GM19238 (cell line): Measurements from ENCODE around the gene DHX36.

ENCODE experiments used
- DNase-seq: peaks from one replicate; pipeline ENCODE4 v3.0.0; 2011; ENCODE audit warnings: low spot score; ENCODE audit not compliant: insufficient read length

DHX36 gene, protein sequence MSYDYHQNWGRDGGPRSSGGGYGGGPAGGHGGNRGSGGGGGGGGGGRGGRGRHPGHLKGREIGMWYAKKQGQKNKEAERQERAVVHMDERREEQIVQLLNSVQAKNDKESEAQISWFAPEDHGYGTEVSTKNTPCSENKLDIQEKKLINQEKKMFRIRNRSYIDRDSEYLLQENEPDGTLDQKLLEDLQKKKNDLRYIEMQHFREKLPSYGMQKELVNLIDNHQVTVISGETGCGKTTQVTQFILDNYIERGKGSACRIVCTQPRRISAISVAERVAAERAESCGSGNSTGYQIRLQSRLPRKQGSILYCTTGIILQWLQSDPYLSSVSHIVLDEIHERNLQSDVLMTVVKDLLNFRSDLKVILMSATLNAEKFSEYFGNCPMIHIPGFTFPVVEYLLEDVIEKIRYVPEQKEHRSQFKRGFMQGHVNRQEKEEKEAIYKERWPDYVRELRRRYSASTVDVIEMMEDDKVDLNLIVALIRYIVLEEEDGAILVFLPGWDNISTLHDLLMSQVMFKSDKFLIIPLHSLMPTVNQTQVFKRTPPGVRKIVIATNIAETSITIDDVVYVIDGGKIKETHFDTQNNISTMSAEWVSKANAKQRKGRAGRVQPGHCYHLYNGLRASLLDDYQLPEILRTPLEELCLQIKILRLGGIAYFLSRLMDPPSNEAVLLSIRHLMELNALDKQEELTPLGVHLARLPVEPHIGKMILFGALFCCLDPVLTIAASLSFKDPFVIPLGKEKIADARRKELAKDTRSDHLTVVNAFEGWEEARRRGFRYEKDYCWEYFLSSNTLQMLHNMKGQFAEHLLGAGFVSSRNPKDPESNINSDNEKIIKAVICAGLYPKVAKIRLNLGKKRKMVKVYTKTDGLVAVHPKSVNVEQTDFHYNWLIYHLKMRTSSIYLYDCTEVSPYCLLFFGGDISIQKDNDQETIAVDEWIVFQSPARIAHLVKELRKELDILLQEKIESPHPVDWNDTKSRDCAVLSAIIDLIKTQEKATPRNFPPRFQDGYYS

GRCh38 chr3:154323891-154324738 is at the start of gene DHX36:
Gene DHX36, minus strand, starts transcription at chr3:154324487. Its CDS starts 71 bp downstream, at chr3:154324416.
- DNase-seq = peak; percentile 54

GRCh38 chr3:154367221-154367620 is 42.9 kb upstream of the DHX36 start:
- no peak for DNase-seq

- no peak for DNase-seq
These were observed 40.6 kb upstream of the DHX36 start for GRCh38 chr3:154364849-154365248.

DNA sequence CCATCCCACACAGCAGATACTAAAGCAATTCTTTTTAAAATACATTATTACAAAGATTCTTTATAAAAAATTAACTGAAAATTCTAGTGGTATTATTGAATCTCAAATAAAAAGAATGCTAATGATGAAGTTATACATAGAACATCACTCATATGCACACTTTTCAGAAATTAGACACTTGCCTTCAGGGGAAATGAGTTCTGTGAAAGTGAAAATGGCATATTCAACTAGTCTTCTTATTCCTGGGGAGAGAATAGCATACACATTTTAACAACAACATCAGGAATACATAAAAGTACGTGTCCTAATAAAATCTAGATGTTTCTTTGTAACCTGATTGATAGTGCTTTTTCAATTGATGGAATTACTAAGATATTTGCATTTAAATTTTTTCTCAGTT is 36.8 kb upstream of the DHX36 start:
- DNase-seq = no peak

GRCh38 chr3:154356009-154356408 is 31.7 kb upstream of the DHX36 start:
- no peak for DNase-seq

DNA sequence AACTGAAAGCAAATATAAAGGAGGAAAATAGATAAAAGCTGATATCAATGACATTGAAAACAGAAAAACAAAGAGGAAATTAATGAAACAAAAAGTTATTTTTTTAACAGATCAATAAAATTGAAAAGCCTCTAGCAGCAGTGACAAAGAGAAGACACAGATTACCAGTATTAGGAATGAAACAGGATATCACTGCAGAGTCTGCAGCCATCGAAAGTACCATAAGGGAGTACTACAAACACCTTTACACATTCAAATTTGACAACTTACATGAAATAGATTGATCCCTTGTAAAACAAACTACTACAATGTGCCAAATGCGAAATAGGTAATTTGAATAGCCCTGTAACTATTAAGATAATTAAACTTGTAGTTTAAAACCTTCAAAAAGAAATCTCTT is 24.9 kb upstream of the DHX36 start:
- no peak for DNase-seq

DNA sequence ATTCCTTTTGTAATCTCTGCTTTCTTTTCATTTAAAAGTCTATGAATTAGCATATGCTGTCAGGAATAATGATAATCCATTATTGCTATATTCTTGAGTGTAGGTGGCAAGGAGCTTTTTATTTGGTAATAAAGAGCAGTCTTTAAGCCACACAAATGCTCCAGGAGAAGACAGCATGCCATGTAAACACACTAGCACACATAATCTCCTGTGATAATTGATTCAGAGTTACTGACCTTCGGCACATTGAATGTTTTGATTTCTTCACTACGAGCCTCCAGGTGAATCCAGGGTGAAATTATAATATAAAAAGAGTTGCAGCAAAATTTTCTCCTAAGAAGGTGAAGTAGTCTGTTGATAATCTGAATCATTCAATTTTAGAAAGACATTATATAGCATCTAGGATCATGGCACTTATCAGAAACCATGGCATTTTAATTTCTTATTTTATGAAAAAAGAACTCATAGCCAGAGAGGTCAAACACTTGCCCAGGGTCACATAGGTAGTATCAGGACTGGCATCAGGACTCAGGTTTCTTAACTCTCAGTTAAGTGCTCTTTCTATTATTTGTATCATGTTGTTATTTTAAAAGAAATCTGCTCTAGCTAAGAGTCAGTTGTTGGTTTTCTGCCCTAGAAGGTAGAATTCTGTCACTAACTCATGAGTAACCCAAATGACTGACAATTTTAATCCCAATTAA is 21.3 kb upstream of the DHX36 start:
- no peak for DNase-seq

GRCh38 chr3:154338570-154338969 is 14.3 kb upstream of the DHX36 start:
- DNase-seq = no peak

DNA sequence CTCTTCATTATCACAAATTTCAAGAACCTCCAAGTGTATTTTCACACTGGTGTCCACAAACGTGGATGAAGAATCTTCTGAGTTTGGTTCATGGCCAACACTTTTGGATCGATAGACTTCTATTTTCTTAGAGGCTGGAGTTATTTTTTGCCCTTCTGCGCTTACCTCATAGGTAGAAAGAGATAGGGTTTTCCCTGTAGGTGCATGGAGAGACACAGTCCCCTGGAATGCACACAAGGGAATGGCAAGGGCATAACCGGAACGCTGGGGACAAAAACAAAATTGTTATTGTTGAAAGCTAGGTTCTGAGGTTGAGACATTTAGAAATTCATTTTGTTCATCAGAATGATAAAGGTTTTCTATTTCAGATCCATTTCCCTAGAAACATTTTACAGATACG is 13.7 kb upstream of the DHX36 start:
- DNase-seq = no peak

GRCh38 chr3:154334973-154335420 is 10.7 kb upstream of the DHX36 start:
- DNase-seq = no peak

DNA sequence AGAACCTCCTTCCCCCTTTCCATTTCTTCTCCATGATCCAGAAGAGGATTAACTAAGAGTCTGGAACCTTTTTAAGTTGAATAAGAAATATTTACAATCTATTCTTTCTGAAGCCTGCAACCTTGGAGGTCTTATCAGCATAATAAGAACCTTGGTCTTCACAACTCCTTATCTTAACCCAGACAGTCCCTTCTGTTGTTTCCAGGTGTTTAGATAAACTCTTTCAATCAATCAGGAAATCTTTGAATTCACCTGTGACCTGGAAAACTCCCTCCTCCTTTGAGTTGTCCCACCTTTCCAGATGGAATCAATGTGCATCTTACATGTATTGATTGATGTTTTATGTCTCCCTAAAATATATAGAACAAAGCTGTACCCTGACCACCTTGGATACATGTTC is 3.6 kb upstream of the DHX36 start:
- DNase-seq = no peak

DNA sequence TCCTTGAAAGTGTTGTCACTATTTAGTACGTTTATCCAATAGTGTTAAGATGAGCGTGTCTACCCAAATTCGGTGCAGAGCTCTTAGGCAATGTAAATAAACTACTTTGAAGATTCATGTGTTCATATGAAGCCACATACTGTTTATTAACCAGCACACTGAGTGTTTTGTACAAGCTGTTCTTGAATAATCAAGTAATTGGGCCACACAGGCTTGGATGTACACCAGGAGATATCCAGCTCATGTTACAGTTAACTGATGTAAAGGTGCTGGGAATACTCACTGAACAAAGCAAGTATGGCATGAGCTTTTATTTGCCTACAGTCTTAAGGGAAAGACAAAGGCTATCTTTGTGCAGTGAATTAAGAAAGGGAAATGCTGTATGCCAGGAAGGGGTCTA is 632 bp upstream of the DHX36 start:
- DNase-seq = no peak

- DNase-seq = no peak
These were observed 7.1 kb downstream of the DHX36 start for GRCh38 chr3:154316974-154317767.

GRCh38 chr3:154314152-154314551 is 10.1 kb downstream of the DHX36 start:
- DNase-seq = no peak

DNA sequence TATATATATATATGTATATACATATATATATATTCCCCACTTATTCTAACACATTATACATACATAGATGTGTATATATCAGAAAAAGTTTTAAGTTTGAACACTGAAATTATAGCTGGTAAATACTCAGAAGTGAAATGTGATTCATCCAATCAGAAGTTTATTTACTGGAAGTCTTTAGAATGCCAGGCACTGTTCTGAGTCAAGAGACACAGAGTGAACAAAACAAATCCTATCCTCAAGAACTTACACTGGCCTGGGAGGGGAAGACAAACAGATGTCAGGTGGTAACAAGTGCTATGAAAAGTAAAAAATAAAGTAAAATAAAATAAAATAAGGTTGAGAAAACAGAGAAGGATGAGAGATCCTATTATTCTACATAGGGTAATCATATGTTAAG is 13.4 kb downstream of the DHX36 start:
- no peak for DNase-seq

GRCh38 chr3:154307363-154307762 is 16.9 kb downstream of the DHX36 start:
- no peak for DNase-seq

- no peak for DNase-seq
These were observed 19.4 kb downstream of the DHX36 start for GRCh38 chr3:154304936-154305335.

- no peak for DNase-seq
These were observed 20.0 kb downstream of the DHX36 start for GRCh38 chr3:154304116-154304786.

GRCh38 chr3:154301561-154301960 is 22.7 kb downstream of the DHX36 start:
- DNase-seq = no peak
